Karpas-422 (cell line): ENCODE results near the gene ADCY7. TPM values are rescaled to one million over a fixed set of nuclear protein-coding genes. Genes with fewer than 3 reads are reported as not detected.

Experiments used
- DNase-seq: peaks from one replicate; pipeline ENCODE4 v3.0.0-alpha.2; 2015
- H2AFZ ChIP-seq: fragments of 200-600 bp; sonication (generic); 2 replicates; pipeline ENCODE4 v1.6.1; 2014; ENCODE audit warnings: antibody characterized with exemption, low read length, mixed read lengths
- H3K27ac ChIP-seq: fragments of 200-600 bp; sonication (generic); 2 replicates; pipeline ENCODE4 v1.5.1; 2014; ENCODE audit warnings: mild to moderate bottlenecking, low read length, moderate library complexity
- H3K27me3 ChIP-seq: fragments of 200-600 bp; sonication (generic); 2 replicates; pipeline ENCODE4 v1.6.1; 2014; ENCODE audit warnings: low read length, mixed read lengths
- H3K36me3 ChIP-seq: fragments of 200-600 bp; sonication (generic); 2 replicates; pipeline ENCODE4 v1.6.1; 2014; ENCODE audit warnings: low read length, mixed read lengths; ENCODE audit not compliant: insufficient read depth
- H3K4me1 ChIP-seq: fragments of 200-600 bp; sonication (generic); 2 replicates; pipeline ENCODE4 v1.6.1; 2014; ENCODE audit warnings: mild to moderate bottlenecking, low read length, mixed read lengths
- H3K4me2 ChIP-seq: fragments of 200-600 bp; sonication (generic); 2 replicates; pipeline ENCODE4 v1.6.1; 2014; ENCODE audit warnings: low read length, low read depth, mild to moderate bottlenecking; ENCODE audit not compliant: poor library complexity, severe bottlenecking
- H3K4me3 ChIP-seq: fragments of 200-600 bp; sonication (generic); 2 replicates; pipeline ENCODE4 v1.5.1; 2014; ENCODE audit warnings: mild to moderate bottlenecking, antibody characterized with exemption, low read length, mixed read lengths
- H3K79me2 ChIP-seq: fragments of 200-600 bp; sonication (generic); 2 replicates; pipeline ENCODE4 v1.6.1; 2014; ENCODE audit warnings: mild to moderate bottlenecking, low read length, mixed read lengths
- H3K9ac ChIP-seq: fragments of 200-600 bp; sonication (generic); 2 replicates; pipeline ENCODE4 v1.6.0; 2014; ENCODE audit warnings: low read length
- H3K9me2 ChIP-seq: fragments of 200-600 bp; sonication (generic), shearing (Covaris generic); replicated peaks from 2 replicates; pipeline ENCODE4 v1.6.0; 2014; ENCODE audit warnings: mild to moderate bottlenecking, low read length, moderate library complexity; ENCODE audit not compliant: insufficient read depth
- H3K9me3 ChIP-seq: fragments of 300-700, 200-600 bp; sonication (generic); 2 replicates; pipeline ENCODE4 v1.6.1; 2014; ENCODE audit warnings: low read length, mixed read lengths
- H4K20me1 ChIP-seq: fragments of 200-600 bp; sonication (generic); 2 replicates; pipeline ENCODE4 v1.6.1; 2014; ENCODE audit warnings: mild to moderate bottlenecking, antibody characterized with exemption, low read length, low read depth; ENCODE audit not compliant: insufficient read depth
- total RNA-seq: library from RNA; depleted of rRNA; stranded (reverse); fragments of >200 nt; shearing (Covaris generic); gene quantifications from 2 replicates; pipeline ENCODE4 v1.2.3, GENCODE V29; 2014; ENCODE audit warnings: low replicate concordance

The ADCY7 gene
- total RNA-seq, 1 experiment from 2014 or later: 27.5 TPM

GRCh38 chr16:50298591-50299507, 32.5 kb downstream of the ADCY7 start:
- DNase-seq: no peak
- Histone ChIP-seq H4K20me1 (no peaks in the 10 kb centered on the region), H3K36me3 (0 out of 2 replicates have a peak, but pooled peaks cover 6% of the 10 kb centered on the region)

GRCh38 chr16:50299508-50300105, 33.3 kb downstream of the ADCY7 start:
- no peaks in the 10 kb centered on the region for H3K9me2 ChIP-seq
- H2AFZ ChIP-seq: no peak overlapping the region

More at GRCh38 chr16:50298591-50299507, 32.5 kb downstream of the ADCY7 start:
- H3K9me3 ChIP-seq: no peaks in the 10 kb centered on the region
- no peak overlapping the region for H2AFZ ChIP-seq
- no peak overlapping the region for H3K27ac ChIP-seq
- no peaks in the 10 kb centered on the region for H3K4me1 ChIP-seq
- H3K4me2 ChIP-seq: no peak overlapping the region
- no peak overlapping the region for H3K4me3 ChIP-seq
- H3K27me3 ChIP-seq: no peaks in the 10 kb centered on the region
- H3K9me2 ChIP-seq: no peaks in the 10 kb centered on the region
- H3K79me2 ChIP-seq: no peaks in the 10 kb centered on the region
- no peak overlapping the region for H3K9ac ChIP-seq

GRCh38 chr16:50300942-50301625, 34.7 kb downstream of the ADCY7 start:
- no peaks in the 10 kb centered on the region for H3K4me1 ChIP-seq
- H3K79me2 ChIP-seq: no peaks in the 10 kb centered on the region
- no peak overlapping the region for H2AFZ ChIP-seq
- H3K27me3 ChIP-seq: no peaks in the 10 kb centered on the region
- H3K9me3 ChIP-seq: no peaks in the 10 kb centered on the region
- no peak for DNase-seq
- no peak overlapping the region for H3K27ac ChIP-seq
- no peak overlapping the region for H3K9ac ChIP-seq
- no peak overlapping the region for H3K4me2 ChIP-seq
- H3K9me2 ChIP-seq: no peaks in the 10 kb centered on the region
- H3K36me3 ChIP-seq: no peaks in the 10 kb centered on the region
- H4K20me1 ChIP-seq: no peaks in the 10 kb centered on the region
- no peak overlapping the region for H3K4me3 ChIP-seq

More at GRCh38 chr16:50299508-50300105, 33.3 kb downstream of the ADCY7 start:
- no peaks in the 10 kb centered on the region for H3K4me1 ChIP-seq
- H3K4me3 ChIP-seq: no peak overlapping the region
- H4K20me1 ChIP-seq: no peaks in the 10 kb centered on the region
- H3K36me3 ChIP-seq: 0 out of 2 replicates have a peak, but pooled peaks cover 5% of the 10 kb centered on the region
- no peak overlapping the region for H3K27ac ChIP-seq
- H3K9me3 ChIP-seq: no peaks in the 10 kb centered on the region
- no peak overlapping the region for H3K4me2 ChIP-seq
- H3K79me2 ChIP-seq: no peaks in the 10 kb centered on the region
- DNase-seq: no peak
- H3K27me3 ChIP-seq: no peaks in the 10 kb centered on the region
- no peak overlapping the region for H3K9ac ChIP-seq

- Histone ChIP-seq H4K20me1 (no peaks in the 10 kb centered on the region), H3K79me2 (no peaks in the 10 kb centered on the region)
Observed at GRCh38 chr16:50301626-50302471, 35.5 kb downstream of the ADCY7 start.

GRCh38 chr16:50302472-50303005, 36.2 kb downstream of the ADCY7 start:
- Histone ChIP-seq H3K4me2 (no peak overlapping the region), H3K79me2 (no peaks in the 10 kb centered on the region), H3K27me3 (no peaks in the 10 kb centered on the region), H3K4me1 (no peaks in the 10 kb centered on the region), H2AFZ (no peak overlapping the region), H3K36me3 (no peaks in the 10 kb centered on the region), H3K4me3 (no peak overlapping the region), H3K9me2 (no peaks in the 10 kb centered on the region), H3K27ac (no peak overlapping the region), H3K9me3 (no peaks in the 10 kb centered on the region), H4K20me1 (no peaks in the 10 kb centered on the region), H3K9ac (no peak overlapping the region)
- no peak for DNase-seq

More at GRCh38 chr16:50301626-50302471, 35.5 kb downstream of the ADCY7 start:
- Histone ChIP-seq H3K9me2 (no peaks in the 10 kb centered on the region), H3K9me3 (no peaks in the 10 kb centered on the region), H3K27ac (no peak overlapping the region), H3K36me3 (no peaks in the 10 kb centered on the region), H3K27me3 (no peaks in the 10 kb centered on the region), H2AFZ (no peak overlapping the region), H3K9ac (no peak overlapping the region), H3K4me2 (no peak overlapping the region), H3K4me1 (no peaks in the 10 kb centered on the region), H3K4me3 (no peak overlapping the region)
- no peak for DNase-seq

- H3K36me3 ChIP-seq: no peaks in the 10 kb centered on the region
- H4K20me1 ChIP-seq: no peaks in the 10 kb centered on the region
- no peak overlapping the region for H3K4me3 ChIP-seq
- H3K4me1 ChIP-seq: no peaks in the 10 kb centered on the region
- H3K27ac ChIP-seq: no peak overlapping the region
- H3K9me2 ChIP-seq: no peaks in the 10 kb centered on the region
- no peak overlapping the region for H3K9ac ChIP-seq
- no peak for DNase-seq
- H3K27me3 ChIP-seq: no peaks in the 10 kb centered on the region
- H2AFZ ChIP-seq: no peak overlapping the region
- H3K79me2 ChIP-seq: no peaks in the 10 kb centered on the region
- no peaks in the 10 kb centered on the region for H3K9me3 ChIP-seq
- no peak overlapping the region for H3K4me2 ChIP-seq
Observed at GRCh38 chr16:50303041-50303604, 36.8 kb downstream of the ADCY7 start.

GRCh38 chr16:50303605-50304466, 37.5 kb downstream of the ADCY7 start:
- no peak for DNase-seq
- Histone ChIP-seq H4K20me1 (no peaks in the 10 kb centered on the region), H3K9ac (no peak overlapping the region), H3K4me3 (no peak overlapping the region), H3K27me3 (no peaks in the 10 kb centered on the region), H3K4me1 (no peaks in the 10 kb centered on the region), H3K79me2 (no peaks in the 10 kb centered on the region), H3K9me3 (no peaks in the 10 kb centered on the region), H3K36me3 (no peaks in the 10 kb centered on the region), H3K9me2 (no peaks in the 10 kb centered on the region), H3K27ac (no peak overlapping the region), H3K4me2 (no peak overlapping the region), H2AFZ (no peak overlapping the region)
